BLaER1 treated with 17β-estradiol and CSF1 and Interleukin-3, amounts not matched to agents 10 nM and 100 nM (cell line): ENCODE data around the gene LASP1NB.
A peak's percentile ranks its signal among the peaks of the same experiment; 100 is the strongest.
"Not testable (repeated sequence)": the region's sequence is repeated elsewhere in the genome, so short reads cannot be mapped to it uniquely, and the experiment has no call there.

Experiments used
- H3K27ac ChIP-seq, 11 experiments: shearing (Covaris generic); formaldehyde crosslinking; 2 replicates each; pipeline ENCODE4 v1.8.1; 2022
- H3K27me3 ChIP-seq, 11 experiments: shearing (Covaris generic); formaldehyde crosslinking; 2 replicates each; pipeline ENCODE4 v1.8.1; 2022
- H3K36me3 ChIP-seq, 11 experiments: shearing (Covaris generic); formaldehyde crosslinking; 2 replicates each; pipeline ENCODE4 v1.8.1; 2022
- H3K4me1 ChIP-seq, 10 experiments: shearing (Covaris generic); formaldehyde crosslinking; 2 replicates each; pipeline ENCODE4 v1.8.1; 2022
- H3K4me2 ChIP-seq, 11 experiments: shearing (Covaris generic); formaldehyde crosslinking; 2 replicates each; pipeline ENCODE4 v1.8.1; 2022
- H3K4me3 ChIP-seq, 10 experiments: shearing (Covaris generic); formaldehyde crosslinking; 2 replicates each; pipeline ENCODE4 v1.8.1; 2022
- H3K9ac ChIP-seq, 11 experiments: shearing (Covaris generic); formaldehyde crosslinking; 2 replicates each; pipeline ENCODE4 v1.8.1; 2022
- H3K9me3 ChIP-seq, 11 experiments: shearing (Covaris generic); formaldehyde crosslinking; replicated peaks in 1 of 11; 2 replicates each; pipeline ENCODE4 v1.8.1; 2022
- H4K20me1 ChIP-seq, 11 experiments: shearing (Covaris generic); formaldehyde crosslinking; 2 replicates each; pipeline ENCODE4 v1.8.1; 2022
- Cebpa-rat ChIP-seq, 11 experiments: shearing (Covaris generic); IDR thresholded peaks; 2 replicates each; pipeline ENCODE4 v1.8.1; 2022

The LASP1NB gene

GRCh38 chr17:38967290-38967738, 41.9 kb downstream of the LASP1NB start, which contains the start of gene FBXO47:
TSS of gene FBXO47 (minus strand) at chr17:38967403. CDS start at chr17:38963025, 4,378 bp downstream.
- Histone ChIP-seq H4K20me1 (no peaks in the 10 kb centered on the region), H3K4me1 (peaks cover 0 to 17% (median 12%) of the 10 kb centered on the region in 10 experiments; a peak in 17 of 20 replicates), H3K4me2 (peak within 1 kb of the TSS; percentile 42 to 75 (median 62)), H3K27ac (peak within 1 kb of the TSS in 10 of 11 experiments; percentile 34 to 72 (median 65); a peak in 18 of 22 replicates), H3K36me3 (no peaks in the 10 kb centered on the region), H3K27me3 (no peaks in the 10 kb centered on the region), H3K9ac (peak within 1 kb of the TSS; percentile 15 to 55 (median 48); a peak in 15 of 22 replicates), H3K4me3 (peak within 1 kb of the TSS in 8 of 10 experiments; percentile 4 to 38 (median 28); a peak in 10 of 20 replicates), H3K9me3 (peaks cover 0 to 13% (median 4%) of the 10 kb centered on the region in 11 experiments; a peak in 7 of 22 replicates)
- TF ChIP-seq Cebpa-rat (IDR thresholded peaks at IDR 0.05) = no peak

GRCh38 chr17:38969281-38969680, 43.9 kb downstream of the LASP1NB start:
- H3K9me3 ChIP-seq = peaks cover 0 to 13% (median 4%) of the 10 kb centered on the region in 11 experiments; a peak in 7 of 22 replicates
- no peak for TF ChIP-seq Cebpa-rat (IDR thresholded peaks at IDR 0.05)
- H3K4me3 ChIP-seq = no peak overlapping the region
- peaks cover 0 to 17% (median 12%) of the 10 kb centered on the region in 10 experiments; a peak in 17 of 20 replicates for H3K4me1 ChIP-seq
- no peak overlapping the region for H3K27ac ChIP-seq
- no peak overlapping the region for H3K4me2 ChIP-seq
- no peaks in the 10 kb centered on the region for H4K20me1 ChIP-seq
- no peaks in the 10 kb centered on the region for H3K27me3 ChIP-seq
- no peaks in the 10 kb centered on the region for H3K36me3 ChIP-seq
- no peak overlapping the region for H3K9ac ChIP-seq

GRCh38 chr17:38970128-38970527, 44.7 kb downstream of the LASP1NB start:
- H3K27ac ChIP-seq = no peak overlapping the region
- no peaks in the 10 kb centered on the region for H3K36me3 ChIP-seq
- no peak overlapping the region for H3K4me2 ChIP-seq
- H3K4me1 ChIP-seq = peaks cover 0 to 17% (median 12%) of the 10 kb centered on the region in 10 experiments; a peak in 17 of 20 replicates
- no peak for TF ChIP-seq Cebpa-rat (IDR thresholded peaks at IDR 0.05)
- peaks cover 0 to 13% (median 4%) of the 10 kb centered on the region in 11 experiments; a peak in 7 of 22 replicates for H3K9me3 ChIP-seq
- no peaks in the 10 kb centered on the region for H3K27me3 ChIP-seq
- no peak overlapping the region for H3K4me3 ChIP-seq
- H4K20me1 ChIP-seq = no peaks in the 10 kb centered on the region
- no peak overlapping the region for H3K9ac ChIP-seq

GRCh38 chr17:38970804-38971203, 45.4 kb downstream of the LASP1NB start:
- Histone ChIP-seq H3K36me3 (no peaks in the 10 kb centered on the region), H4K20me1 (no peaks in the 10 kb centered on the region), H3K27me3 (no peaks in the 10 kb centered on the region), H3K9ac (no peak overlapping the region), H3K27ac (no peak overlapping the region), H3K4me2 (no peak overlapping the region), H3K4me1 (peaks cover under 1 to 17% (median 12%) of the 10 kb centered on the region in 10 experiments; a peak in 18 of 20 replicates), H3K4me3 (no peak overlapping the region), H3K9me3 (peaks cover 0 to 13% (median 4%) of the 10 kb centered on the region in 11 experiments; a peak in 7 of 22 replicates)
- TF ChIP-seq Cebpa-rat (IDR thresholded peaks at IDR 0.05) = no peak

GRCh38 chr17:38976187-38976551, 50.8 kb downstream of the LASP1NB start:
- H3K9me3 ChIP-seq, H3K9ac ChIP-seq, H3K27me3 ChIP-seq, H3K36me3 ChIP-seq, H3K4me3 ChIP-seq, H4K20me1 ChIP-seq: not testable (repeated sequence)
- TF ChIP-seq Cebpa-rat (IDR thresholded peaks at IDR 0.05) = peak in 6 of 11 experiments; percentile 17 to 64 (median 27); a peak in 6 of 22 replicates
- peaks cover 4 to 25% (median 15%) of the 10 kb centered on the region in 10 experiments for H3K4me1 ChIP-seq
- peak overlapping the region in 9 of 11 experiments; percentile 18 to 70 (median 55); a peak in 15 of 22 replicates for H3K4me2 ChIP-seq
- peak overlapping the region in 5 of 11 experiments; percentile 14 to 63 (median 22); a peak in 6 of 22 replicates for H3K27ac ChIP-seq

- H3K9ac ChIP-seq = no peak overlapping the region
Observed at GRCh38 chr17:38978180-38978579, 52.8 kb downstream of the LASP1NB start.

More at GRCh38 chr17:38978180-38978579, 52.8 kb downstream of the LASP1NB start:
- Histone ChIP-seq H3K4me1 (peaks cover 7 to 30% (median 19%) of the 10 kb centered on the region in 10 experiments), H3K4me3 (no peak overlapping the region), H3K9me3 (no peaks in the 10 kb centered on the region), H3K27me3 (no peaks in the 10 kb centered on the region), H3K36me3 (no peaks in the 10 kb centered on the region), H3K4me2 (no peak overlapping the region), H3K27ac (no peak overlapping the region), H4K20me1 (no peaks in the 10 kb centered on the region)
- no peak for TF ChIP-seq Cebpa-rat (IDR thresholded peaks at IDR 0.05)
